Activated CD8-positive, alpha-beta memory T cell treated with anti-CD3 and anti-CD28 coated beads for 48 hours (primary cell): ENCODE measurements around the gene HSD3B1.

Source experiments
- DNase-seq, 3 experiments: peaks; one replicate each; pipeline ENCODE4 v3.0.0-alpha.2; 2020; ENCODE audit warnings: low read depth in 2 of 3, low spot score in 2 of 3

HSD3B1 gene

DNA sequence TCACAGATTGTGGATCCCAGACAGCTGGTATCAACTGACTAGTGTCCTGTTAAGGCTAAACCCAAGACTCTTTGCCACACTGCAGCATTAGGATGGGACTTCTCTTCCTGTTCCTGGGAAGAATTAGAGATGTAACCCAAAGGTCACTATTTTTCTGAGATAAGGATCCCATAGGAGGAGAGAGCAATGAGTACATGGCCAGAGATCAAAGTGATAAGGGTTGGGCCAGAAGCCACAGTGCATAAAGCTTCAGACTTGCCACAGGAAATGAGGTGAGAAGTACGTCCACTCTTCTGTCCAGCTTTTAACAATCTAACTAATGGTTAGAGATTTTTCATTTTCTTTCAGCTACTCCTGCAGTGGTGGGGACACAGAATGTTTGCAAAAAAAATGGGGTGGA is at the start of gene HSD3B1:
Gene HSD3B1, plus strand, starts transcription at position 270 of the 400 bp plus-strand sequence. CDS start 267 bp downstream, outside the sequence.
- DNase-seq, result no peak

GRCh38 chr1:119462964-119463363 is 44.0 kb upstream of the HSD3B1 start:
- DNase-seq, result no peak

DNA sequence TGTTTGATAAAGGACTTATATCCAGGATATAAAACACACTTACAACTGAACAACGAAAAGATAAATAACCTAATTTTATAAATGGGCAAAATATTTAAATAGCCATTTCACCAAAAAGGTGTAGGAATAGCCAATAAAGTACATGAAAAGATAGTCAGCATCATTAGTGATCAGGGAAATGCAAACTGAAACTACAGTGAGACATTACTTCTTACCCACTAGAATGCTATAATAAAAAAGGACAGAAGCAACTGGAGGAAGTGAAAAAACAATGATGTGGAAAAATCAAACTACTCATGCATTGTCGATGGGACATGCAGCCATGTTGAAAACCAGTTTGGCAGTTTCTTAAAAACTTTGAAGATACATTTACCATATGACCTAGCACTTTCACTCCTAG is 43.4 kb upstream of the HSD3B1 start:
- no peak for DNase-seq

DNA sequence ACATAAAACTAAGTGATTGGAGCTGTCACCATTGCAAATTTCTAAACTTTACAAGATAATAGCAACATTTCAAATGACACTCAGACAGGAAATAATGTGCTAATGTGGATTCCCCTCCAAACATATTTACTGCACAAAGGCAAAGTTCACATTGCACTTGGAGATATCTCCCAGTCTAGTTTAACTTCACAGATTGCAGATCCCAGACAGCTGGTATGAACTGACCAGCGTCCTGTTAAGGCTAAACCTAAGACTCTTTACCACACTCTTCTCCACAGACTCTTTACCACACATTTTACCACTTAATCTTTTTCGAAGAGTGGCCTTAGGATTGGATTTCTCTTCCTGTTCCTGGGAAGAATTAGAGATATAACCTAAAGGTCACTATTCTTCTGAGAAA is 40.6 kb upstream of the HSD3B1 start:
- DNase-seq, result no peak

- DNase-seq, result no peak
Measured at GRCh38 chr1:119467219-119467618, 39.8 kb upstream of the HSD3B1 start.

DNA sequence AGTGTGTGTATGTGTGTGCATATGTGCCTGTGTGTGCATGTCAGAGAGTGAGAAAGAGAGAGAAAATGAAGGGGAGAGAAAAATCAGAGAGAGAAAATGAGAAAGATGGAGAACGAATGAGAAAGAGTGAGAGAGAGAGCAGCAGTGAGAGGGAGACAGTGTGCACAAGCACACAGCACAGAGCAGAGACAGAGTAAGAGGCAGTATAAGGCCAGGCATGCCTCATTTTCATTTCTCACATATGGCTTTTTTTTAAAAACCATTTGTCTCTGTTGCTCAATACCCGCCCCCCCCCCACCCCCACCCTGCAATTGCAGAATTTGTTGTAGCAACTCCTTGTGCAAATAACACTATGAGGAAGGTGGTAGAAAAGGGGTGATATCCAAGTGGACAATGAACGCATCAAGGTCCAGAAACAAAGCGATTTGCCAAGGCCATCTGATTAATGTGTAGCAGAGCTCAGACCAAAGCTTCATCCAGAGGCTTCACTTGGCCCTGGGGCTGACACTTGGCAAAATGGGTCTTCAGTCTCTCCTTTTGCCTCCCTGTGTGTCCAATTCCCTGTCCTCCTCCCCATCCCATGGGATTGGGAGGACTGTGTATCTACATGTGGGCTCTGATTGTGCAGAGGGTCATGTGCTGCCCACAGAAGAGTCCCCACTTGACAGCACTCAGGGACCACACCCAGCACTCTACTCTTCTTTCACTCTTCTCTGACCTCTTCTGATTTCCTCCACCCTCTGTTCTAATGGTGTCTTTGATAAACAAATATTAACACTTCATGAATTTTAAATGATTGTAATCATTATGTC is 38.9 kb upstream of the HSD3B1 start:
- DNase-seq, result no peak

DNA sequence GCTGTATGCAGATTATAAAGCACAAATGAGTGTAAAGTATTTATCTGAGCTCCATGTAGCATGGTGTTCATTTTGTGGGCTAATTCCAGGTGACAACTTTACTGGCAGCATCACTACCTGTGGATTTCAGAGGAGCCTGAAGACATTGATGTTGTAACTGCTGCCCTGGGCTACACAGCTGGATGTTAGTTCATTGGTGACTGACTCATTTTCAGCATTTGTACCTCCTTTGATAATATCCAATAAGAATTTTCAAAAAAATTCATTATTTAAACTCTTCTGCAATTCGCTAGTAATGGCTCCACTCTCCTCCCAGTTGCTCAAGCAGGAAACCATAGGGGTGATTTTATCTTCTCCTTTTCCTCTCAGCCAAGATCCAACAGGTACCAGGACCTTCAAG is 37.3 kb upstream of the HSD3B1 start:
- no peak for DNase-seq

DNA sequence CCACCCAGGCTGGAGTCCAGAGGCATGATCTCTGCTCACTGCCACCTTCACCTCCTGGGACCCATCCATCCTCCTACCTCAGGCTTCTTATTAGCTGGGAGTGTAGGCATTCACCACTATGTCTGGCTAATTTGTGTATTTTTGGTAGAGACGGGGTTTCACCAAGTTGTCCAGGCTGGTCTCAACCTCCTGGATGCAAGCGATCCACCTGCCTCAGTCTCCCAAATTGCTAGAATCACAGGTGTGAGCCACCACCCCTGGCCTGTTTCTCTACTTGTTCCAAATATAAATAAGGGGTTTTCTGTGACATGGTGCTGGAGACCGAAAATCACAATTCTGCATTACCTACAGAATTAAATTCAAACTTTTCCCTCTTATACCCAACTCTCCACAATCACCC is 36.6 kb upstream of the HSD3B1 start:
- no peak for DNase-seq

DNA sequence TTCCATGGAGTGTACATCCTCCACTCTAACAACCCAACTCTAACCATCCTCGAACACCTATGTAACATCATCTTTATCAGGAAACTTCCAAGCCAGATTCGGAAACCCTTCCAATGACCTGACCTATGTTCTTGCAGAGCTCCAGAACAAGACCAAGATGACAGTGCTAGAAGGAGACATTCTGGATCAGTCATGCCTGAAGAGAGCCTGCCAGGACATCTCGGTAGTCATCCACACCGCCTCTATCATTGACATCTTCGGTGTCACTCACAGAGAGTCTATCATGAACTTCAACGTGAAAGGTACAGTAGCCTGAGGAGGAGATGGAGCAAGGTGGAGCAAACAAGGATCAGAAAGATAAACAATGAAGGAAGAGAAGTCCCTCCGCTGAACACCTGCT is 36.1 kb upstream of the HSD3B1 start:
- no peak for DNase-seq

DNA sequence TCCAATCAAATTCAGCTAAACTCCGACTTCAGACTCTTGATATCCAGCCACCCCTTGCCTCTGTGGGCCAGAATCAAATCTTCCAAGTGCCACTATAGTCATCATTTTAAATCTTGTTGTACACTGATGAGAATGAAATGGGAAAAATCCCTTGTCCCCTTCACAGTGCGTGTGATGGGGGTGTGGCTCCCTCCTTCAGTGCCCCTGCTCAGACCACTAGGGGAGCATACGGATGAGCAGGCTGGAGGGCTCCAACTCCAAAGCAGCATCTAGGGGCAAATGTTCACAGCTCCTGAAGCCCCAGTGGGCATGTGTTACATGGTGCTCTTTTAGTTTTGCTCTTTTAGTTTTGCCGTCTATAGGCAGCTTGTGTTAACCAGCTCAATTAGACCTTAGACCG is 35.4 kb upstream of the HSD3B1 start:
- DNase-seq, result no peak

GRCh38 chr1:119472080-119472818 is 34.8 kb upstream of the HSD3B1 start:
- no peak for DNase-seq

GRCh38 chr1:119472819-119473175 is 34.2 kb upstream of the HSD3B1 start:
- no peak for DNase-seq

DNA sequence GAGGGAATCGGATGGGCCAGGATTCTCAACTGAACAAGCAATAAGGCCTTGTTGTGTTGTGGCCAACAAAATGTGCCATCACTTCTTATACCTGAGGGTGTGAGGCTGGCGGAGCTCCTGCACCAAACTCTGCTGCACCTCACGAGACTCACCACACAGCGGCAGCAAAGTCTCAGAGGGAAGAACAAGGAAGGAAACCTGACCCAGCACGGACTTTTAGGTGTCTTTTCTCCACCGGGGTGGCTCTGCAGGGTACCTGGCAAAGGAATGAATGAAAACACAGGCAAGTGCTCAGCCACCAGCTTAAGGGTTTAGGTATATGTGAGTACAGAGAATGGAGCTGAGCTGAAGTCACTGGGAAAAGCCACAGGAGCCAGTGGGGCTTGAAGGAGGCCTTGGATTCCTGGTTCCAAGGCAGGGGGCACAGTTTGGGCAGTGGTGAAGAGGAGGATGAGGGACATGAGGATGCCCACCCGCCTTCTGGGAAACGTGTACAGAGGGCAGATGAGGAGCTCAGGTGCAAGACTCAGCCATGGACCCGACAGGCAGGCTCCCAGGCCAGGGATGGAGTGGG is 31.1 kb upstream of the HSD3B1 start:
- peak in 1 of 3 experiments; percentile 2 for DNase-seq

DNA sequence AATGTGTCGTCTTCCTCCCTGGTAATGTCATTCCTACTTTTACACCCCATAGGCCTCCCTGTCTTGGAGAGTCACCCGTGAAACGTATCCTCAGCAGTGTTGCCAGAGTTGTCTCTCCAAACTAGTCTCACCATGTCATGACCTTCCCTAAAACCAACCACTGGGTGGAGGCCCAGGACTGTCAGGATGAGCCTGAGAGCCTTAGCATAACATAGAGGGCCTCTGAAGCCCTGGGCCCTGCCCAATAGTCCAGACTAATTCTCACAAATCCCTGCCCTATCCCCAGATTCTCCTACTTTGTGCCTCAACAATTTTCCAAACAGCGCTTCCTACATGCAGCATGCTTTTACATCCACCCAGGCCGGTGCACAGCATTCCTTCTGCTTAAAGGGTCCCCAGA is 29.3 kb upstream of the HSD3B1 start:
- DNase-seq, result no peak

DNA sequence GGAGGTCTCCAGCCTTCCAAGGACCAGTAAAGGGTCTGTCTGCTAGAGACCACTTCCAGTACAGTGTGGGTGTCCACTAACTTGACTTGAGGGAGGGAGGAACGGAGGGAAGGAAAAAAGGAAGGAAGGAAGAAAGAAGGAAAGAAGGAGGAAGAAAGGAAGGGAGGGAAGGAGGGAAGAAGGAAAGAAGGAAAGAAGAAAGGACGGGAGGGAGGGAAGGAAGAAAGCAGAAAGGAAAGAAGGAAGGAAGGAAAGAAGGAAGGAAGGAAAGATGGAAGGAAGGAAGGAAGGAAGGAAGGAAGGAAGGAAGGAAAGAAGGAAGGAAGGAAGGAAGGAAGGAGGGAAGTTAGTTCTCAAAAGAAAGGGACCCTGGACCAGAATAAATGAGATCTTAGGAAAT is 26.8 kb upstream of the HSD3B1 start:
- no peak for DNase-seq

DNA sequence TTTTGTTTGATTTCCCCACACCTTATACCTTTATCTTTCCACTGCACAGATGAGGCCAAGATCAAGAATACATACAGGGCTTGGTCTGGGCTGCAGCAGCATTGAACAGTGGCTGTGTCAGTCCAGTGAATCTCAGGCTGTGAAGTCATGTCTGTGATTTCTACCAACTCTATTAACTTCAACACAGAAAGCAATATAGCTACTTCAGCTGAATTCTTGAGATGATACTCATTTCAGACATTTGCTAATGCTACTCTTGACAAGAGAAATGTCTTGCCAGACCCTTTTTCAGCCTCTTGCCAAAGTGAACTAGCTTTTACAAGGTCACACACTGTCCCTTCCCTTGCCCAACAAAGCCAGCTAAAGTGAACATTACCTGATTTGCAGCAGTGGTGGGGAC is 25.1 kb upstream of the HSD3B1 start:
- DNase-seq, result no peak

- no peak for DNase-seq
Measured at GRCh38 chr1:119482517-119483425, 24.2 kb upstream of the HSD3B1 start.

DNA sequence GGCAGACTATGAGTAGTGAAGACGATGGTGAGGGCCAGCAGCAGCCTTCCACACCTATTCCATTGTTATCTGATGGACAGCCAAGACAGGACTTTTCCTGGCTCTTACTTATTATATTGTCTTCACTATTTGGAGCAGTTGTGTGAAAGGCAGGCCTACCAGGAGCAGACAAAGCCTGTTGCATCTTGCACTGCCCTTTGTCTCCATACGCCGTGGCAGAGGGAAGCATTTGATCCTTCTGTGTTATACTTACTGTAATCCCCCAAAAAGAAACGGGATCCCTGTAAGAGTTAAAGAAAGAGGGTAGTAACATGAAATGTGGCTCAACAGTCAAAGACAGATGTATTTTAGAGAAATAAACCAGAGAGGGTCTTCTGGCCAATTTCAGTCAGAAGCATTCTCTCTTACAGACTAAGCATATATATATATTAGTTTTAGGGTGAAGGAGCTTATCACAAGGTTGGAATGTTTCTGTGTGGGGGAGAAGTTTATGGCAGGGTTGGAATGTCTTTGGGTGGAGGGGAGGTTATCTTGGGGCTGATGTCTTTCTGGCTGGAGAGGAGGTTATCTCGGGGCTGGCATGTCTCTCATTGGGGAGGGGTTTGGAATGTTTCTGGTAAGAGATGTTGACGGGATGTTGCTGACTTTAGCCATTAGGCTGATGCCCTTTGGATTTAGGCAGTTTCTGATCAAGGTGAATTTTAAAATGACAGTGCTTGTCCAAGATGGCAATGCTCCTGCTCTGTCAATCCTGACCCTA is 23.4 kb upstream of the HSD3B1 start:
- no peak for DNase-seq

DNA sequence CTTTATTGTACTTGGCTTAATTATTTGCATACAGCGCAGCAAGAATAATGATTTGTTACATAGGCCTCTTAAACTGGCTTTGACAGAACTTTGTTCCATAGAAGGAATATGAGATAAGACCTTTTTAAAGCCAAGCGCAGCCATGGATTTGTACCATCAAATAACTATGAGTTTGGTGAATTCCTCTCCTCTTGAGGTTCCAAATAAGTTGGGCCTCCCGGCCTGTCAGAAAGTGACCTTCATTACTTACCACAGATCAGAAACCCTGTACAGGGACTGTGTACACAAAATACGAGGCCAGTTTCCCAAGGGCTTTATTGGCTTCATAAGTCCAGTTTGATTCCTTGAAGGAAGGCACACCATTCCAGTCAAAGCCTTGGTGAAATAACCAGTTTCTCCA is 21.8 kb upstream of the HSD3B1 start:
- DNase-seq, result no peak

DNA sequence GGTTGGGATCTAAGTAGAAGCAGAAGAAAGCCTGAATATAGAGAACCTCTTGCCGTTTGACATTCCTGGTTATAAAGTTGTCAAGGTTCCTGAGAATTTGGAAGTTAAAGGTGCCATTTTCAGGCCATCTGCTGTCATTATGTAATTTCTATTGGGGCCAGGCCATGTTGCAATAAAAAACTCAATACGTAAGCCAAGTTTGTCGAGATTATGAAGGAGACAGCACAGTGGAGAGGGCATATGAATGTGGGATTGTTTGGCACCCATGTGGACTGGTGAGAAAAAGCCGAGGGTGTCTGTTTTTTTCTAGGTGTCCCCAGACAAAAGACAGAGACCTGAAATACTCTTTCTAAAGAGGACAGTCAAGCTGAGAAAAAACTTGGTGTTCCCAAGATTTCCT is 18.8 kb upstream of the HSD3B1 start:
- no peak for DNase-seq

- DNase-seq, result no peak
Measured at GRCh38 chr1:119489201-119489600, 17.8 kb upstream of the HSD3B1 start.
